ENCODE data around the gene ADCY7. TPM values are rescaled to one million over a fixed set of nuclear protein-coding genes. Genes with fewer than 3 reads are reported as not detected.

Gene ADCY7
- total RNA-seq, 4 donors from 2014 or later, result 4.6 to 44.9 (median 14.1) TPM

- 47 to 58% methylated on average over 2 of the region's 2 CpGs for WGBS, 2 donors (ENCODE audit: low coverage in 1 of 2)
- Histone ChIP-seq H3K4me1 (peaks cover 12 to 42% (median 21%) of the 10 kb centered on the region in 4 donors), H3K4me3 (no peak overlapping the region), H3K27me3 (no peaks in the 10 kb centered on the region), H3K9me3 (no peaks in the 10 kb centered on the region), H3K27ac (no peak overlapping the region), H3K36me3 (peaks cover 0 to 10% (median 0%) of the 10 kb centered on the region in 4 donors)
- intact Hi-C loops (cut with DNase I; ENCODE audit: low total_unique reads) (loop anchor here (10.0 kb wide), 1 partner anchor 151 kb away; no protein-coding TSS in a partner anchor), in situ Hi-C loops (cut with MboI; ENCODE audit: low pct_ligation_motif_present in 1 of 4, low pct_unique_long_range_greater_than_20kb in 1 of 4, low sequenced_read_pairs in 3 of 4) (loop anchor here (10.0 to 25.0 kb wide), 5 partner anchors 129 to 421 kb away; partner anchors contain the start of gene CNEP1R1 (in 1 of the 4))
- TF ChIP-seq CTCF (IDR thresholded peaks at IDR 0.05) (no peak), POLR2A (IDR thresholded peaks at IDR 0.05) (no peak), POLR2AphosphoS5 (IDR thresholded peaks at IDR 0.05) (no peak), EP300 (IDR thresholded peaks at IDR 0.05; ENCODE audit: low read depth) (no peak)
- DNase-seq, result no peak
Observed at GRCh38 chr16:50365791-50366575, 99.6 kb downstream of the ADCY7 start.

Small RNA genes lying within 50 kb of the gene (small RNA-seq; reads per million reads assigned to genes)
- 0 reads per million in 4 donors for gene MIR6771

Other genes with a start within 250 kb of the ADCY7 start
- gene CNEP1R1, start 241.3 kb upstream of the ADCY7 start, total RNA-seq, result 10 to 100 TPM in 3 of 4 donors, 1 to 10 TPM in 1; 7.6 to 21.6 (median 14.9) TPM
- 10 to 100 TPM; 17.6 to 42.2 (median 25.8) TPM for gene HEATR3, start 200.6 kb upstream of the ADCY7 start, total RNA-seq
- 10 to 100 TPM in 2 of 4 donors, 1 to 10 TPM in 2; 8.2 to 18.0 (median 13.0) TPM for gene TENT4B, start 113.2 kb upstream of the ADCY7 start, total RNA-seq
- gene BRD7, start 102.4 kb downstream of the ADCY7 start, total RNA-seq, result 10 to 100 TPM; 29.9 to 58.0 (median 38.5) TPM